Fibroblast of upper back skin (primary cell): ENCODE results near the gene WRNIP1.
A peak's percentile ranks its signal among the peaks of the same experiment; 100 is the strongest.
"Not testable (repeated sequence)": the region's sequence is repeated elsewhere in the genome, so short reads cannot be mapped to it uniquely, and the experiment has no call there.

ENCODE experiments used
- DNase-seq: peaks from one replicate; pipeline ENCODE4 v3.0.0-alpha.2; 2013

WRNIP1 gene

GRCh38 chr6:2741756-2742155 lies 23.4 kb upstream of the WRNIP1 start:
- peak; percentile 13 for DNase-seq

GRCh38 chr6:2743280-2744208 lies 21.6 kb upstream of the WRNIP1 start:
- no peak for DNase-seq

- no peak for DNase-seq
Measured at GRCh38 chr6:2744209-2744771, 20.9 kb upstream of the WRNIP1 start.

GRCh38 chr6:2744778-2745177 lies 20.4 kb upstream of the WRNIP1 start:
- no peak for DNase-seq

- peak; percentile 20 for DNase-seq
Measured at GRCh38 chr6:2745246-2745645, 19.9 kb upstream of the WRNIP1 start.

- DNase-seq = peak; percentile 41
Measured at GRCh38 chr6:2746557-2747061, 18.6 kb upstream of the WRNIP1 start.

- no peak for DNase-seq
Measured at GRCh38 chr6:2748183-2748582, 17.0 kb upstream of the WRNIP1 start.

- peak; percentile 67 for DNase-seq
Measured at GRCh38 chr6:2749969-2750600, 15.1 kb upstream of the WRNIP1 start.

- no peak for DNase-seq
Measured at GRCh38 chr6:2750832-2751231, 14.4 kb upstream of the WRNIP1 start, which contains the start of gene MYLK4. MYLK4 (minus strand) TSS chr6:2750922; CDS start chr6:2749294, 1,628 bp downstream.

- no peak for DNase-seq
Measured at GRCh38 chr6:2751871-2752270, 13.3 kb upstream of the WRNIP1 start.

- DNase-seq = no peak
Measured at GRCh38 chr6:2752477-2753109, 12.6 kb upstream of the WRNIP1 start.

GRCh38 chr6:2753110-2753489 lies 12.1 kb upstream of the WRNIP1 start:
- no peak for DNase-seq

- DNase-seq = no peak
Measured at GRCh38 chr6:2753743-2754142, 11.4 kb upstream of the WRNIP1 start.

- no peak for DNase-seq
Measured at GRCh38 chr6:2754393-2754792, 10.8 kb upstream of the WRNIP1 start.

GRCh38 chr6:2754911-2755310 lies 10.3 kb upstream of the WRNIP1 start:
- no peak for DNase-seq

GRCh38 chr6:2755456-2755855 lies 9.7 kb upstream of the WRNIP1 start:
- no peak for DNase-seq

GRCh38 chr6:2756241-2756640 lies 9.0 kb upstream of the WRNIP1 start:
- DNase-seq = no peak

- no peak for DNase-seq
Measured at GRCh38 chr6:2756687-2757224, 8.4 kb upstream of the WRNIP1 start.

GRCh38 chr6:2758980-2759379 lies 6.2 kb upstream of the WRNIP1 start:
- DNase-seq = no peak

- DNase-seq = no peak
Measured at GRCh38 chr6:2760882-2761842, 4.0 kb upstream of the WRNIP1 start.

- not testable (repeated sequence) for DNase-seq
Measured at GRCh38 chr6:2762868-2763267, 2.3 kb upstream of the WRNIP1 start.
